Stimulated activated CD4-positive, alpha-beta T cell treated with anti-CD3 and anti-CD28 coated beads, Interleukin-2, amount 100 ng/mL, for 24 hours (primary cell): Measurements from ENCODE around the gene USP1.

ENCODE experiments used
- DNase-seq, 2 donors: peaks; one replicate each; pipeline ENCODE4 v3.0.0-alpha.2; 2020

The USP1 gene

GRCh38 chr1:62493656-62494055 is 56.8 kb downstream of the USP1 start:
- no peak for DNase-seq

DNA sequence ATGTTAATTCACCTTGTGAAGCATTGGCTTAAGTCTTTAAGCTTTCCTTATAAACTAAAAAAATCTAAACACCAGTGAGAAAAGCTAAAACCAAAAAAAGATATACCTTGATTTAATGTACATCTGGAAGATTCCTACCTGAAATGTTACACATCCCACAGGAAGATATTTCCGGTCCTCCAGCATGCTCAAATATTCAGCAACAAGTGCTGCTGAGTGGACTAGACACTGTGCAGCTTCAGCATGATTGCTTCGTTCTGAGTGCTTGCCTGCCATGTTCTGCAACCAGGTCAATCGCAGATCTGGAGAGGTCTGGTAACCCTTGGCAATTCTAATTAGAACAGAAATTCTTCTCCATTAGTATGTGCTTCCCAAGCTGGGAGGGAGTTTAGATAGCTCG is 57.3 kb downstream of the USP1 start:
- DNase-seq: no peak

DNA sequence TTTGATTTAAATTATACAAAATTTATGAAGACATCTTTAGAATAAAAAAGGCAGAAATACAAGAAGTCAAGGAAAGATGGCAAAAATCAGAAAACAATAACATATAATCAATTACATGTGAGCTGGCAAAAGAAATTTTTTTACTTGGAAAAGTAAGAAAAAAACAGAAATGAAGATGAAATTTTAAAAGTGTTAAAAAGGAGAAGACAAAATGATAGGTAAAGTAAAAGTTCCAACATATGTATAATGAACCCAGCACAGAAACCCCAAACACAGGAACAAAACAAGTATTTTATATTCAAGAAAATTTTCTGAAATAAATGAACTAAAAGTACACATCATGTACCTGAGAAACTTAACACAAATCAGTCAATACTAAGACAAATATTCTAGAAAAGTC is 63.4 kb downstream of the USP1 start:
- DNase-seq: no peak
